ENCODE results near the gene ATP5PO. TPM values are rescaled to one million over a fixed set of nuclear protein-coding genes. Genes with fewer than 3 reads are reported as not detected.

Gene ATP5PO
- total and polyA plus RNA-seq, 2 of the 8 experiments (the other 6 are each of a cell fraction or from before 2014, with no cell fraction given) = 251 to 267 TPM

- Histone ChIP-seq H3K18ac (ENCODE audit: extremely low read depth, low read length) (no peak overlapping the region), H3K79me2 (ENCODE audit: control insufficient read depth in 1 of 2, insufficient read depth in 2 of 2, low read length in 2 of 2) (no peaks in the 10 kb centered on the region), H3K79me1 (ENCODE audit: low read depth, low read length) (no peaks in the 10 kb centered on the region), H4K8ac (ENCODE audit: extremely low read depth, insufficient read depth, low read length) (no peak overlapping the region), H3K4me2 (ENCODE audit: insufficient read depth in 1 of 2, low read depth in 2 of 2, low read length in 2 of 2) (no peak overlapping the region), H2BK20ac (ENCODE audit: low read length) (no peak overlapping the region), H3K4ac (replicated peaks; ENCODE audit: insufficient read length, low read depth, low read length) (no peak overlapping the region), H3K4me3 (ENCODE audit: extremely low read depth in 1 of 4, insufficient read depth in 2 of 4, low read depth in 3 of 4, low read length in 4 of 4) (no peak overlapping the region), H2BK12ac (ENCODE audit: low read depth, low read length) (no peak overlapping the region), H4K91ac (replicated peaks; ENCODE audit: insufficient read length, low read length) (no peak overlapping the region), H2AK5ac (ENCODE audit: low read depth, low read length) (no peak overlapping the region), H3K23me2 (ENCODE audit: low read depth, low read length) (peaks cover 3% of the 10 kb centered on the region), H3K27me3 (replicated peaks in 1 of 4; ENCODE audit: control insufficient read depth in 3 of 4, extremely low read depth in 1 of 4, insufficient read depth in 3 of 4, low read length in 3 of 4) (no peaks in the 10 kb centered on the region), H3K9ac (replicated peaks in 1 of 4; ENCODE audit: extremely low read depth in 1 of 4, low read depth in 3 of 4, low read length in 3 of 4) (no peak overlapping the region), H3K27ac (ENCODE audit: low read depth, low read length) (no peak overlapping the region), H2BK15ac (ENCODE audit: low read length) (no peak overlapping the region), H2AFZ (ENCODE audit: low read length) (no peak overlapping the region), H3K9me3 (ENCODE audit: insufficient read depth in 2 of 2, low read depth in 1 of 2, low read length in 1 of 2) (no peaks in the 10 kb centered on the region), H3K23ac (ENCODE audit: insufficient read length) (no peak overlapping the region), H3K4me1 (replicated peaks in 1 of 4; ENCODE audit: control insufficient read depth in 3 of 4, insufficient read depth in 4 of 4, low read length in 3 of 4) (peaks cover 3 to 8% (median 6%) of the 10 kb centered on the region in 4 experiments; a peak in 6 of 7 replicates), H2BK5ac (ENCODE audit: low read depth, low read length) (no peak overlapping the region), H3K56ac (replicated peaks; ENCODE audit: insufficient read length, low read depth, low read length) (no peak overlapping the region), H3K14ac (ENCODE audit: insufficient read length) (no peak overlapping the region), H4K20me1 (replicated peaks in 1 of 2; ENCODE audit: control insufficient read depth in 1 of 2, insufficient read depth in 2 of 2, low read length in 2 of 2) (peaks cover 2 to 9% of the 10 kb centered on the region in 2 experiments), H2BK120ac (replicated peaks; ENCODE audit: low read depth, low read length) (no peak overlapping the region), H4K5ac (ENCODE audit: insufficient read length, low read depth, low read length) (no peak overlapping the region), H3K36me3 (ENCODE audit: control insufficient read depth in 2 of 4, insufficient read depth in 4 of 4, low read length in 3 of 4) (peaks cover 6 to 14% (median 9%) of the 10 kb centered on the region in 4 experiments; a peak in 6 of 8 replicates)
- ChIA-PET POLR2A (ENCODE audit: partially characterized antibody) (no interaction called here), CTCF (ENCODE audit: partially characterized antibody) (interaction anchor here (0.6 to 1.7 kb wide), 3 partner anchors 16 to 194 kb away, joined by 3 to 4 read pairs (median 4); no protein-coding TSS in a partner anchor)
- whole genome bisulfite sequencing, 2 experiments (ENCODE audit: extremely low coverage in 1 of 2, insufficient coverage in 1 of 2, insufficient read length in 1 of 2, insufficient replicate concordance in 2 of 2, low coverage in 1 of 2, low lambda C conversion rate in 2 of 2, missing lambda C conversion rate in 1 of 2) = 89% methylated on average over 3 of the region's 3 CpGs; no CpG with 5 or more reads in 1 of the 2 experiments
- DNase-seq (ENCODE audit: low read depth in 1 of 2, low spot score in 2 of 2) (no peak), FAIRE-seq (no peak)
- TF ChIP-seq TAF7 (optimal IDR thresholded peaks at IDR 0.05; ENCODE audit: borderline replicate concordance, low read depth, low read length) = no peak
- no peak for TF ChIP-seq CTBP2 (IDR thresholded peaks at IDR 0.05; ENCODE audit: borderline replicate concordance, insufficient read depth, insufficient read length, low read length)
- no peak for TF ChIP-seq TBP (IDR thresholded peaks at IDR 0.05; ENCODE audit: low read depth, low read length)
- no peak for TF ChIP-seq CHD2 (IDR thresholded peaks at IDR 0.05; ENCODE audit: low read length)
- no peak for TF ChIP-seq EZH2 (IDR thresholded peaks at IDR 0.05; ENCODE audit: low read depth, low read length, severe bottlenecking)
- TF ChIP-seq GTF2F1 (IDR thresholded peaks at IDR 0.05; ENCODE audit: borderline replicate concordance, low read depth, low read length) = no peak
- TF ChIP-seq POLR2AphosphoS5 (IDR thresholded peaks at IDR 0.05; ENCODE audit: low read depth, low read length) = no peak
- TF ChIP-seq RAD21 (IDR thresholded peaks at IDR 0.05 in 1 of 2, conservative IDR thresholded peaks at IDR 0.05 in 1 of 2; ENCODE audit: low read depth in 2 of 2, low read length in 2 of 2) = no peak
These were observed 17.0 kb downstream of the ATP5PO start for GRCh38 chr21:33898586-33898985.
